Stimulated activated CD8-positive, alpha-beta memory T cell treated with anti-CD3 and anti-CD28 coated beads, Interleukin-4, amount 100 ng/mL, for 48 hours (primary cell): ENCODE data around the gene SLC25A19.

Experiments
- DNase-seq: peaks from one replicate; pipeline ENCODE4 v3.0.0-alpha.2; 2020

SLC25A19 gene

GRCh38 chr17:75239778-75240393, 49.3 kb downstream of the SLC25A19 start:
- no peak for DNase-seq

GRCh38 chr17:75239214-75239613, 50.0 kb downstream of the SLC25A19 start:
- DNase-seq, result no peak

- peak; percentile 71 for DNase-seq
Observed at GRCh38 chr17:75238684-75239191, 50.5 kb downstream of the SLC25A19 start.

GRCh38 chr17:75238020-75238580, 51.1 kb downstream of the SLC25A19 start:
- no peak for DNase-seq

- no peak for DNase-seq
Observed at GRCh38 chr17:75237100-75238014, 51.9 kb downstream of the SLC25A19 start.

- no peak for DNase-seq
Observed at GRCh38 chr17:75232786-75233185, 56.4 kb downstream of the SLC25A19 start.

GRCh38 chr17:75231741-75232464, 57.3 kb downstream of the SLC25A19 start:
- DNase-seq, result no peak

- DNase-seq, result no peak
Observed at GRCh38 chr17:75231071-75231470, 58.2 kb downstream of the SLC25A19 start.

- no peak for DNase-seq
Observed at GRCh38 chr17:75228847-75229246, 60.4 kb downstream of the SLC25A19 start.

- DNase-seq, result no peak
Observed at GRCh38 chr17:75228305-75228704, 60.9 kb downstream of the SLC25A19 start.

GRCh38 chr17:75227729-75228128, 61.5 kb downstream of the SLC25A19 start:
- DNase-seq, result no peak

- DNase-seq, result no peak
Observed at GRCh38 chr17:75225016-75225415, 64.2 kb downstream of the SLC25A19 start.
